Inflammatory macrophage (primary cell): ENCODE measurements around the gene PSMF1.
A peak's percentile ranks its signal among the peaks of the same experiment; 100 is the strongest.

Source experiments
- DNase-seq, 2 donors: peaks; one replicate each; pipeline ENCODE4 v3.0.0-alpha.2; 2020 to 2022
- total RNA-seq, 18 experiments: gene quantifications; one replicate each; lab custom pipeline; 2026; ENCODE audit warnings: mixed read lengths in 6 of 18, inconsistent platforms in 2 of 18; lab: John Stamatoyannopoulos, UW

PSMF1 gene, protein sequence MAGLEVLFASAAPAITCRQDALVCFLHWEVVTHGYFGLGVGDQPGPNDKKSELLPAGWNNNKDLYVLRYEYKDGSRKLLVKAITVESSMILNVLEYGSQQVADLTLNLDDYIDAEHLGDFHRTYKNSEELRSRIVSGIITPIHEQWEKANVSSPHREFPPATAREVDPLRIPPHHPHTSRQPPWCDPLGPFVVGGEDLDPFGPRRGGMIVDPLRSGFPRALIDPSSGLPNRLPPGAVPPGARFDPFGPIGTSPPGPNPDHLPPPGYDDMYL
- total RNA-seq, result 36.1 to 85.7 (median 52.6) reads per million in 18 experiments

DNA sequence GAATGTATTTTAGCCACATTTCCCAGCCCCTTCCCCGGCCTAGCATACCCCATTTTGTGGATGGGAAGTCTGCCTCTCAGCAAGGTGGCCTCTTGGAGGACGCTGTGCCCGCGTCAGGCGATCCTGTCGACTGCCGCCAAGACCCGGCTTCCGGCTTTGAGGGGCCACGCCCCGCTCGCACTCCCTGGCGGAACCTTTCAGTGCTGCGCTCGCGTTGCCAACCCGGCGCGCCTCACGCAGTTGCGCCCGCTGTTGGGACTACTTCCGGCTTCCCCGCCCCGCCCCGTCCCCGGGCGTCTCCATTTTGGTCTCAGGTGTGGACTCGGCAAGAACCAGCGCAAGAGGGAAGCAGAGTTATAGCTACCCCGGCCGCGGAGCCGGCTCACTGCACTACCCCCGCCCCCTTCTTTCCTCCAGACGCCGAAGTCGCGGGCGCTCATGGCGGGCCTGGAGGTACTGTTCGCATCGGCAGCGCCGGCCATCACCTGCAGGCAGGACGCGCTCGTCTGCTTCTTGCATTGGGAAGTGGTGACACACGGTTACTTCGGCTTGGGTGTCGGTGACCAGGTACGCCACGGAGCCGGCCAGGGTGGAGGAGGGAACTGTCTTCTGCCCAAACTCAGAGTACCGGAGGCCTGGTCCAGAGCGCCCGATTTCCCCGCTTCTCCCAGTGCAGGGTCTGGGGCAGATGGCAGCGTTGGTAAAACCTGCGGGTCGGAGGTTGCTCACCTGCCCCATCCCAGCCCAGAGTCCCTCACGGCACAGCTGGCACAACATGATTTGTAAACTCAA is at the start of gene PSMF1:
Gene PSMF1, plus strand, starts transcription at position 267 of the 792 bp plus-strand sequence. Its CDS starts 172 bp downstream, at position 439.
- DNase-seq, result peak; percentile 96 to 97

DNA sequence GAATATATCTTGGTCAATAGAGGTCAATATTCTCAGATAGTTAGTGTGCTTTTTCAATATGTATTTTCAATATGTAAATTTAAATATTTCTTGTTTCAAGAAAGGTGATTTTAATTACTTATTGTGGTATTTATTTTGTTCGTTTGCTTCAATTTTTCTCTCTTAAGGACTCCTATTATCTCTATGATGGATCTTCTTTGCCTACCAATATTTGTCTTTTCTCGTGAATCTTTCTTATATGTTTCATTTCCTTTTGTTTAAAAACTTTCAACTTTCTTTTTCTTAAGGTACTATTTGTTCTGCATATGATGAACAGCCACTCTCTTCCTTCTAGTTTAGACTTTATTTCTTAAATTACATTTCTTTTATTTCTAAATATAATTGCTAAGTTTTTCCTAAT is 46.1 kb upstream of the PSMF1 start:
- DNase-seq, result no peak

DNA sequence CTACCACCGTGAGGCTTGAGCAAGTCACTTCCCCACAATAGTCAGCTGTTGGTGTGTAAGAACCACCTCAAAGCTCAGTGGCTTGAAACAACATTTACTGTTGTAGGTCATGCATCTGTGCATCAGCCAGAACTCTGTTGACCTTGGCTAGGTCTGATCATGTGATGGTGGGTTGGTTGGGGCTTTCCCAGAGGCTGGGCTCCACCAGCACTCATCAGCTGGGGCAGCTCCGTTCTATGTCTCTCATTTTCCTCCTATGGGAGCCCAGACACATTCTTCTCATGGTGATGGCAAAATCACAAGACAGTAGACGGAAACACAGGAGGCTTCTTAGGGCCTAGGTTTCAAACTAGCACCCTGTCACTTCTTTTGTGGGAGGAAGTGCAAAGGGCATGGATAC is 42.8 kb upstream of the PSMF1 start:
- DNase-seq, result peak; percentile 63 to 86

DNA sequence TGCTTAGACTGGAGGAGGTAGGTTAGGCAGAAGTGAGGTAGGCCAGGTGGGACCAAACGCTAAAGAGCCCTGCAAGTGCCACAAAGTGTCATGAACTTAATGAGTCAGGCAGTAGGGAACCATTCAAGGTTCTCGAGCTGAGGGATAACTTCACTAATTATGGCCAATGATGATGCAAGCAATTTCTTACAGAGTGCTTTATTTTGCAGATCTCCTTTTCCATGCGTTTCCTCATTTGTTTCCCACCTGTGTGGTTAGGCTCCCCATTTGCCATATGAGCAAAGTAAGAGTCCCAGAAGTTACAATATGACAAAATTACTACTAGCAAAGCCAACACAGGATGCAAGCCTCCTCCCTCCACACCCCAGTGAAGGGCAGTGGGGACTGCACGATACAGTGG is 36.5 kb upstream of the PSMF1 start:
- peak; percentile 75 to 76 for DNase-seq

DNA sequence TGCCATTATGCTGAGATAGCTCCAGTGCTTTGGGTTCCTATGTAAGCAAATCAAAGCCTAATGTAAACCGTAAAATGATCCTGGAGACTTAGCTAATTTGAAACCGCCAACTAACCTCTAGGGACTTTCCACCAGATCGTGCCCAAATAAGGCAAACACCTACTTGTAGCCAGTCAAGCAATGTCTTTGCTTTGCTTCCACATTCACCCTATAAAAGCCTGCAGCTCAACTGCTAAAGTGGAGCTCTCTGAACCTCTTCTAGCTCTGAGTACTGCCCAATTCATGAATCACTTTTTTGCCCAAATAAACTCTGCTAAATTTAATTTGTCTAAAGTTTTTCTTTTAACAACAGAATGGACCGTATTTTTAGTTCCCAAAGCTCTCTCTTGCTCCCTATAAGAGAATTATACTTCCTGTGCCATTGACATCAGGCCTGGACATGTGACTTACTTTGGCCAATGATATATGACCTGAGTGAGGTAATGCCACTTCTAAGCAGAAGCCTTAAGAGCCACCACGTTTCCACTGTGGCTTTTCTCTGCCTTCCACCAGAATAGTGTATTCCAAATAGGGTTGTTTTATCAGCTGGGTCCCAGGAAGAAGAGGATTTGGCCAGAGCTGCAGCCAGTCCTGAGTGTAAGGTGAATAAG is 34.8 kb upstream of the PSMF1 start:
- peak in 1 of 2 donors; percentile 2 for DNase-seq

DNA sequence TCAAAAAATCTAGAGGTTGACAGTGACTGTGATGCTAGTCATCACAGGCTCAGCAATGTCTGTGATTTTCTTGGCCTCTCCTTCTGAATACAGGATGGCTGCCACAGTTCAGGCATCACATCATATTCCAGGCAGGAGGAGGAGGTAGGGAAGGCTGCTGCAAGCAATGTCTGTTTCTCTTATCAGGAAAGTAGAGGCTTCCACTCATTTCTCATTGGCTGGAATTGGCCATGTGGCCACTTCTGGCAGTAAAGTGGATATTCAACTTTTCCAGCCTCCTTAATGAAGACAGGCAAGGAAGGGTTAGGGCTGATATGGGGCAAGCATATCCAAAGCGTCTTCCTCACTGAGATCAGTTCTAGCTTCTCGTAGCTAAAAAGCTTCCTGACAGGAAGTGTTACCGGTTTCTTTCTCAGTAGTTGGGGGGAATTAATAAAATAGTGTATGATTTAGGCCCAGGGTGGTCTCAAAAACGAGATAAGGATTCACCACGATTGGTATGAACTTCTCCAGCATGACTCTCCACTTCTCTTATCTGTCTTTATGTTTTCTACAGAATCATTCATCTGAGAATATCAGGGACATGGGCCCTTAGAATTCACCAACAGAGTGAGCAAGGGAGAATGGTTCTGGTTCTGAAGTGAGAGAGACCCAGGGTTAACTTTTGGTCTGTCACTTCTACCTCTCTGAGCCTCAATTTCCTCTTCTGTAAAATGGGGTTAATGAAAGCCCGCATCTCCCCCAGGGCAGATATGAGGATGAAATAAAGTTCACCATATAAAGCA is 32.7 kb upstream of the PSMF1 start:
- DNase-seq, result no peak

DNA sequence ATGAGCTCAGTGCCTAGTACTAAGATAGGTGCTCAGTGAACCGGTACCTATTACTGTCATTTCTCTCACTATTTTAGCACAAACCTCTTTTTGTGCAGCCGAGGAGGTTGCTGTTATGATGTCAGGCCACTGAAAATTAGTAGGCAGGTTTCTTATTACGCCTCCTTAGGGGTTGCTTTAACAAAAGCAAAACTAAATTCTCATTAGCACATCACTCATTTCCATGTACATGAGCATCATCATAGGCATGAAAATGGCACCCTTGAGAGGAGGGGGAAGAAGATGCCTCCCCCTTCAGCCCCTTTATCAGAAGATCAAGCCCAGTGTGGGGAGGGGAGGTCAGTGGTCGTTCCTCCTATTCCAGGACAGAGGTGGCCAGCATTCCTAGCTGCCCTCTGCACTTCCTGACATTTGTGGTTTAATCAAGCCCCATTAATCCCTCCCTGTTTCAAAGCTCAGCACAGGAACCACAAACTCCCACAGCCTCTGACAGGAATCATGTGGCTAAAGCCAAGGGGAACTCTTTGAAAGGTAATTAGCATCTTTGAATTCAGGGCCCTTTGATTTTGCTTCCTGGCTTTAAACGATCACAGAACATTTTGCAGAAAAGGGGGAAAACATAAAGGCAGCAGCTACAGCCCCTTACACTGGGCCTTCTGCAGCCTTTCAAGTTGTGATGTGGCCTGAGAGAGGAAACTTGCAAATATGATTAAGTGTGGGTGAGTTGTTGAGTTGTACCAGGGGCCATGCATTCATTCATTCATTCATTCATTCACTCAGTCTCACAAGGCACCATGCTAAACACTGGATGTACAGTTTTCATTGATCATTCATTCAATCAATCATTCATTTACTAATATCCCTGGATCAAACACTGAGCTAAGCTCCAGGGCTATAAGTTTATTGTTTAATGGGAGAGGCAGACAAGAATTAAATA is 31.9 kb upstream of the PSMF1 start:
- DNase-seq, result peak in 1 of 2 donors; percentile 42

DNA sequence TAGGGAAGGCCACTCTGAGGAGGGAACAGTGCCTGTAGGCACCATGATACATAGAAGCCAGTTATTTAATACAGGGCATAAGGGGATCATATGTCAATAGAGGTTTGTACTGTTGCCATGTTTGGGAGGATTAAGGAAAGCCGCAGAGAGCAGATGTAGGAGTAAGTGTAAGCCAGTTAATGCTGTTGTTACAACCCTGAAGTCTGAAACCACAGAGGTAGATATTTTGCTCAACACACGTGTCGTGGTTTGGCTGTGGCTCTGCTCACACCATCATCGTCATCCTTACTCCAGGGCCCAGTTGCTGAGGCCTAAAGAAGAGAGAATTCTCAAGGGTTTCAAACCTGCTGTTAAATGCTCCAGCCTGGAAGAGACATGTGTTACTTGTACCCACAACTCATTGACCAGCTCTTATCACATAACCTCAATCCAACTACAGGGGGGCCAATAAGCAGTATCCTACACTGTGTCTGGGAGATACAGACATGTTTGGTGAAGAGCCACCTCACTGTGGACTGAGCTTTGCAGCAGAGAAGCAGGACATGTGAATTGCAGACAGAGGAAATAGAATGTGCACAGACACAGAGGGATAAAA is 31.0 kb upstream of the PSMF1 start:
- no peak for DNase-seq

DNA sequence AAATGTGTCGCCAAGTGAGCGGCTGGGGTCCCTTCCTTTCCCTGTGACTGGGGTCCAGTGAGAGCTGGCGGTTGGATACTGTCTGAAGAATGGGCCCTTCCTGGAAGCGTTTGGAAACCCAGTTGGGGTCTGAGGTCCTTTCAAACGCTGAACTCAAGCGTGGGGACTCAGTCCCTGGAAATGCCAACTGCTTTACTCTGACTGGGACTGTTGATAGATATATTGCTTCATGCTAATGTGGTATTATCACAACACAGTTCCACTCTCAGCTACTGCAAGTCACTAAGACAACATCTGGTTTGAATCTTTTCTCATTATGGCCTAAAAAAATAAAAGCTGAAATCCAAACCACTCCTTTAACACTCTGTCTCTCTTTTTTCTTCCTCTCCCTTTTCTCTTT is 23.7 kb upstream of the PSMF1 start:
- no peak for DNase-seq

DNA sequence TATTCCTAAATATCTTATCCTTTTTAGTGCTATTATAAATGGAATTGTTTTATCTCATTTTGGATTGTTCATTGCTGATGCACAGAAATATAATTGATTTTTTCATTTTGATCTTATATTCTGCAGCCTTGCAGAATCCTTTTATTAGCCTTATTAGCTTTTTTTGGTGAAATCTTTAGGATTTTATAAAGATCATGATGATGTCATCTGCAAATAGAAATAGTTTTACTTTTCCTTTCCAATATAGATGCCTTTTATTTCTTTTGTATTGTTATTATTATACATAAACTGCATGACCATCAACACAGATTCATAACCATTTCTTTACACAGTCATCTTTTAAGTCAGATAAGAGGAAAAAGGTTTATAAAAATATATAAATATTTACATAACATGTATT is 16.9 kb upstream of the PSMF1 start:
- DNase-seq, result no peak

DNA sequence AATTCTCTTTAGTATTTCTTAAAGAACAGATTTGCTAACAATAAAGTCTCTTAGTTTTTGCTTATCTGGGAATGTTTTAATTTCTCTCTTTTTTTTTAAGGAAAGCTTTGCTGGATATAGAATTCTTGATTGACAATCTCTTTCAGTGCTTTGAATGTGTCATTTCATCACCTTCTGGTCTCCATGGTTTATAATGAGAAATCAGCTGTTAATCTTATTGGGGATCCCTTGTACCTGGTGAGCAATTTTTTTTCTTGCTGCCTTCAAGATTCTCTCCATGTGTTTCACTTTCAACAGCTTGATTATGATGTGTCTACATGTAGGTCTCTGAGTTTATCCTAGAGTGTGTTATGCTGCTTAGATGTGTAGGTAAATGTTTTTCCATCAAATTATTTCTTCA is 16.4 kb upstream of the PSMF1 start:
- no peak for DNase-seq

DNA sequence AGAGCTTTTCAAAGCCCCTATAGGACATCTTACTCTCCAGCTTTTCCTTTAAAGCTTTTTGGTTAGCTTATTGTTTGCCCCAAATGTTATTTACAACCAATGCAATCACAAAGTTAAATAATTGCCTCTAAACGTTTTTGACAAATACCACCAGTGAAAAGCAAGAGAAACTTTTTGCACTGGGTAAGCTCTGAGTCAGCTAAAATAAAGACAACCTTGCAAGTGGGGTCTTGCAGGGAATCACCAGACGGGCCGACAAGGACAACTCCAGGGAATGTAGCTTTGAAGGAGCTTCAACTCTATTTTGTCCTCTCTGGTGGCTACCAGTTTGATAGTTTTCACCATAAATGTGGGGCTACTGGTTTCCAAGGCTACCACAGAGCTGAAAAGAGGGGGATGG is 14.7 kb upstream of the PSMF1 start:
- DNase-seq, result no peak

DNA sequence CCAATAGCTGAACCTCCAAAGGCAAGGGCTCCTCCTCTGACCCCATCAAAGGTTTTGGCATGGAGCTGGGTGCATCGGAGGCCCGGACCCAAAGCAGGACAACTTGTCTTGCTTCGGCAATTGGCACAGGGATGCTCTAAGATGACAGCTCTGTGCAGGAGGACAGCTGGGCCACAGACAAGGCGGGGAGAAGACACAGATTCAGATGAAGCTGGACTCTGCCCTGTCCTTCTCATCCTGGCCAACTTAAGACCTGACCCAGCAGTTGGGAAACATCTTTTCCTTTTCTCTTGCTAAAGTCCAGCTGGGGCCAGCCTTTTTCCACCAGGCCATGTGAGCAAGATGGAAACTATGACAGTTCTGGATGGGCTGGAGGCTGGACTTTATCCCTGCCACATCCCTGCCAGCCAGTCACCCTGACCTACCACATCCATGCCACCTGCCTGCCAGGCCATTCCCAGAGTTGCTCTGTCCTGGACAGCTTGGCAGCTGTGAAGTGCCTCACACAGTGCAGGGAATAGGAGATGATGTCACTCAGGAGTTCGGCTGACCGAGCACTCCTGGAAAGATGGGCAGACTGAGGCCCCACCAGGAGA is 12.7 kb upstream of the PSMF1 start:
- no peak for DNase-seq

DNA sequence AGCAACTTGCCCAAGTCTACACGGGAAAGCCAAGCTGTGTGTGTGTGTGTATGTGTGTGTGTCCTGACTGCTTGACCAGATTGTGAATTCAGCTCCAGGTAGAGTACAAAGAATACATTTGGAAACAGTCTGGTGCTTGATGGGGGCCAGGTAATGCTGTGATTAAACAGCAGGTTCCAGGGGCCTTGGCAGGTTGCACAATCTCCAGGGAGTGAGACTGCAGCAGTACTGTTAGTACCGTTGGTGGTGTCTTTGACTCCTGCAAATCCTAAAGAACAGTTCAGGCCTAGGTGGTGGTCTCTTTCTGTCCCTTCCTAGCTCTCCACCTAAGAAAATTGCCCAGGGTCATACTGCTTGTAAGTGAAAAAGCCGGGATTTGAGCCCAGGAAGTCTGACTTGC is 11.2 kb upstream of the PSMF1 start:
- DNase-seq, result no peak

DNA sequence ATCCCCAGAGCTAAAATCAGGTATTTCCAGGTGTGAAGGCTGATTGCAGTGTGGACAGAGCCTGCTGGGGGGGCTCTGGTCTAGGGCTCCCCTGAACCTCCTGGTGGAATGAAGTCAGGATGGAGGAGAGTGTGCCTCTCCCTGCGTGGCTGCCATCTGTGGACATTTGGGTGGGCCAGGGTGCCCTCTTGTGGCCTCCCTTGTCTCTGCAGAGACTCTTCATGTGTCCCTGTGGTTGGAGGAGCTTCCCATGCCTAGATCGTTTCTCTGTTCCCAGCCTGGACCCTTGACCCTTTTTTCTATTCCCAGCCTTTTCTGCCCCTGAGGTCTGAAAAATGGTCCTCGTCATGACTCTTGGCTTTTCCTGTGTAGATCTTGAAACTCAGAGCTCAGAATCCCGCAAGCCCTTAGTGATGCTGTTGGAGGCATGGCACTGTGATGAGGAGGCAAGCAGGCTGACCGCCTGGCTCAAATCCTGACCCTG is 9.9 kb upstream of the PSMF1 start:
- peak; percentile 62 to 65 for DNase-seq

DNA sequence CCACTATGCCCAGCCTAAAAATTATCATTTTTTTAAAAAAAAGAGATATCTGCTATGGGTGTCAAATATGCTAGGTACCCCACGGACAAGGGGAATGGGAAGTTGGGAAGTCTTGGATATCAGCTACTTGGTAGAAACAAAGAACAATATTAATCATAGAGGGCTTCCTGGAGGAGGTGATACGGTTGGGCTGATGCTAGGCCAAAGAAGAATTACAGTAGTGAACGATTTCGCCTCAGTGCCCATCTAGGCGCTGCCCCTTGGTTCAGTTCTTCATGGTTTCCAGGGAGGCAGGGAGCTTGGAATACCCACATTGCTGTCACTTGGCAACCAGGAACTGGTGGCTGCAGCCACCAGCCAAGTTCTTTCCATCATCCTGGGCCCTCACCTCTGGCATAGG is 5.5 kb upstream of the PSMF1 start:
- DNase-seq, result no peak

DNA sequence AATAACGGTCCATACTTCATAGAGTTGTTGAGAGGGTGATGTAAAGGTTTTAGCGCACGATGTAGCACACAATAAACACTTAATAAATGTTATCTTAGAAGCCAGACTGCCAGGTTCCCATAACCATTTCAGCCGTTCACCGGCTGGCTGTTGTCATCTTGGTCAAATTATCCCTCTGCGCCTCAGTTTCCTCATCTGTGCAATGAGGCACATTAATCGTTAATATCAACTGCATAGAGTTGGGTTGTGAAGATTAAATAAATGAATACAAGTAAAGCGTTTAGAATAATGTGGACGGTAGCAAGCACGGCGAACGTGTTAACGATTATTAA is 432 bp upstream of the PSMF1 start:
- DNase-seq, result no peak

DNA sequence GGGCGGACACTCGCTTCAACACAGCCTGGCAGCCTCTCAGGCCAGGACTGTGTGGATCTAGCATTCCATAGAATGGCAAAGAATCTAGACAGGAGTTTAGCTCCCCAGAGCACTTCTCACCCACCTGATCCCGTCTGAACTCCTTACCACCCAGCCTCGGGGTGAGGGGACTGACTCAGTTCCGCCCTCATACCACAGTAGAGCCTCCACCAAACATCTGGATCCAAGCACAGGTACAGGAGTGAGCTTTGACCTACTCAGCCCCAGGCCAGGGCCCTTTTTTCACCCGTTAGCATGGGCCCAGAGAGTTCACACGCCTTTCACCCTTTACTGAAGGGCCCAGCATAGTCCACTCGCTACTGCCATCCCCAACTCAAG is 715 bp downstream of the PSMF1 start:
- DNase-seq, result no peak

DNA sequence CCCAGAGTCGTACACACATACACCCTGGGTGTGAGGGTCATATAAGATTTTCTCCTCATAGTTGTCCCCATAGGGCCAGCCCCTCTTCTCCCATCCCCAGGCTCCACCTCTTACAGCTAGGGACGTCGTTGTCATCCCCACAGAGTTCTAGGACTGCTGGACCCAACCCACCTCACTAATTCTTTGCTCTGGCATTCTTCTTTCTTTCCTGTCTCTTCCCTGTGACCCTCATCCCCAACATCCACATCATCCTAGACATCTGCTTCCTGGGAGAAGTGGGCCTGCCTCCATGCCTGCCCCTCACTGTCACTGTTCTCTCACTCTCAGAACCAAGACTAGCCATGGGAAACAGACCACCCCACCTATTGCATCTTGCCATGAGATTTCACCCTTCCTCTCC is 1.1 kb downstream of the PSMF1 start:
- no peak for DNase-seq

DNA sequence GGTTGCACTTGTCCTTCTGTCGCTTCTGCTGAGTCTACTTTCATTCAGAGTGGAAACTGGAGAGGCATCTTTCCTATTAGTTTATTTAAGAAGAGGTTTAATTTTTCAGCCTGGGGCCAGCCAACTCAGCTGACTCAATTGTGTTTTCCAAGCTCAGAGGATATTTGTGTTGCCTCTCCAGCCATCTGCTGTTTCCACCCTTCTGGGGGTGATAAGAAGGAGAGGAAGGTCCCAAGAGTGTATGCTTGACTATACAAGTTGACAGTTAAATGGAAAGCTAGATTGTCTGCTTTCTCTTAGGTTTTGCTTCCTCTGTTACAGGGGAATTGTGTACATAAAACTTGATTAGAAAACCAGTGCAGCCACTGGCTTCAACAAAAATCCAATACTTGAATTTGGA is 3.0 kb downstream of the PSMF1 start:
- DNase-seq, result no peak
